WTC11 (cell line): ENCODE measurements around the gene GALNT6. TPM values are rescaled to one million over a fixed set of nuclear protein-coding genes. Genes with fewer than 3 reads are reported as not detected.

Experiments used
- ATAC-seq: fragments of 200-7000 bp; cut with Tn5 transposase; 2 replicates; pipeline ENCODE4 v1.10.0; 2021; ENCODE audit warnings: mild to moderate bottlenecking, moderate library complexity
- CTCF ChIA-PET: fragments of 300-600 bp; sonication (Branson Sonifier 250); formaldehyde crosslinking; loops from one replicate; lab custom pipeline; 2021; ENCODE audit warnings: antibody characterized with exemption; lab: Charles Lee
- POLR2A ChIA-PET: fragments of 350-600 bp; sonication (Branson Sonifier 250); formaldehyde crosslinking; loops from one replicate; lab custom pipeline; 2021; ENCODE audit warnings: antibody characterized with exemption; lab: Charles Lee
- DNase-seq: peaks from one replicate; pipeline ENCODE4 v3.0.0; 2021; ENCODE audit warnings: low spot score
- H3K27ac Mint-ChIP-seq: 2 replicates; pipeline ENCODE4 v1.8.0; 2021; ENCODE audit warnings: mixed read lengths
- H3K27me3 Mint-ChIP-seq: 2 replicates; pipeline ENCODE4 v1.8.0; 2021; ENCODE audit warnings: low read depth, mild to moderate bottlenecking, moderate library complexity, mixed read lengths
- H3K36me3 Mint-ChIP-seq: 2 replicates; pipeline ENCODE4 v1.8.0; 2021; ENCODE audit warnings: mixed read lengths
- H3K4me1 Mint-ChIP-seq: 2 replicates; pipeline ENCODE4 v1.8.0; 2022; ENCODE audit warnings: mixed read lengths
- H3K4me3 Mint-ChIP-seq: 2 replicates; pipeline ENCODE4 v1.8.0; 2021; ENCODE audit warnings: mild to moderate bottlenecking, moderate library complexity, mixed read lengths
- H3K9me3 Mint-ChIP-seq: 2 replicates; pipeline ENCODE4 v1.8.0; 2021; ENCODE audit warnings: mixed read lengths
- CREB1 ChIP-seq: sonication (generic); formaldehyde crosslinking; IDR thresholded peaks from 2 replicates; pipeline ENCODE4 v1.8.0; 2023; ENCODE audit warnings: mild to moderate bottlenecking, missing genetic modification reagents
- ETV6 ChIP-seq: sonication (generic); formaldehyde crosslinking; IDR thresholded peaks from 2 replicates; pipeline ENCODE4 v1.8.1; 2022; ENCODE audit warnings: mild to moderate bottlenecking, missing genetic modification reagents
- FOXK1 ChIP-seq: sonication (generic); formaldehyde crosslinking; IDR thresholded peaks from 2 replicates; pipeline ENCODE4 v1.8.0; 2022; ENCODE audit warnings: mild to moderate bottlenecking, moderate library complexity, missing genetic modification reagents
- FOXP1 ChIP-seq: sonication (generic); formaldehyde crosslinking; IDR thresholded peaks from 2 replicates; pipeline ENCODE4 v1.8.0; 2022; ENCODE audit warnings: missing genetic modification reagents, mild to moderate bottlenecking, moderate library complexity, borderline replicate concordance
- IRF2 ChIP-seq: sonication (generic); formaldehyde crosslinking; IDR thresholded peaks from 2 replicates; pipeline ENCODE4 v1.8.0; 2022; ENCODE audit warnings: low read depth, missing genetic modification reagents, borderline replicate concordance
- JAZF1 ChIP-seq: fragments of 250-450 bp; sonication (Bioruptor Pico); IDR thresholded peaks from 2 replicates; pipeline ENCODE4 v1.9.0; 2021; ENCODE audit warnings: moderate library complexity, mild to moderate bottlenecking, inconsistent platforms
- MXD4 ChIP-seq: fragments of 250-450 bp; sonication (Bioruptor Pico); IDR thresholded peaks from 2 replicates; pipeline ENCODE4 v1.8.0; 2021; ENCODE audit warnings: mild to moderate bottlenecking, moderate library complexity, borderline replicate concordance
- MYBL2 ChIP-seq: sonication (generic); formaldehyde crosslinking; IDR thresholded peaks from 2 replicates; pipeline ENCODE4 v1.8.1; 2023; ENCODE audit warnings: mild to moderate bottlenecking, moderate library complexity, missing genetic modification reagents
- NFE2L1 ChIP-seq: sonication (generic); formaldehyde crosslinking; IDR thresholded peaks from 2 replicates; pipeline ENCODE4 v1.8.1; 2023; ENCODE audit warnings: missing genetic modification reagents
- NFYB ChIP-seq: sonication (generic); formaldehyde crosslinking; conservative IDR thresholded peaks from 2 replicates; pipeline ENCODE4 v1.8.0; 2022; ENCODE audit warnings: low read depth, missing genetic modification reagents
- NR2C2 ChIP-seq: sonication (generic); formaldehyde crosslinking; IDR thresholded peaks from 2 replicates; pipeline ENCODE4 v1.8.0; 2022; ENCODE audit warnings: mild to moderate bottlenecking, missing genetic modification reagents
- NR3C1 ChIP-seq: sonication (generic); formaldehyde crosslinking; conservative IDR thresholded peaks from 2 replicates; pipeline ENCODE4 v1.8.1; 2023; ENCODE audit warnings: low read depth, mild to moderate bottlenecking, missing genetic modification reagents
- OVOL2 ChIP-seq: fragments of 250-450 bp; sonication (Bioruptor Pico); IDR thresholded peaks from 2 replicates; pipeline ENCODE4 v1.9.0; 2021; ENCODE audit warnings: mild to moderate bottlenecking, borderline replicate concordance
- TP53 ChIP-seq: sonication (generic); formaldehyde crosslinking; IDR thresholded peaks from 2 replicates; pipeline ENCODE4 v1.8.1; 2023; ENCODE audit warnings: mild to moderate bottlenecking, missing genetic modification reagents
- ZNF121 ChIP-seq: sonication (generic); formaldehyde crosslinking; IDR thresholded peaks from 2 replicates; pipeline ENCODE4 v1.8.0; 2023; ENCODE audit warnings: missing genetic modification reagents
- ZNF219 ChIP-seq: sonication (generic); formaldehyde crosslinking; IDR thresholded peaks from 2 replicates; pipeline ENCODE4 v1.8.0; 2023; ENCODE audit warnings: missing genetic modification reagents, mild to moderate bottlenecking, borderline replicate concordance
- total RNA-seq: library from RNA; stranded (reverse); gene quantifications from 3 replicates; pipeline ENCODE4 v1.2.3, GENCODE V29; 2021
- TF ChIP-seq, protein P1 (sequence below): sonication (generic); formaldehyde crosslinking; conservative IDR thresholded peaks from 2 replicates; pipeline ENCODE4 v1.8.1; 2023; ENCODE audit warnings: mild to moderate bottlenecking, low read depth, missing genetic modification reagents, moderate library complexity
- TF ChIP-seq, protein P2 (sequence below): fragments of 250-450 bp; sonication (Bioruptor Pico); IDR thresholded peaks from 2 replicates; pipeline ENCODE4 v2.1.2; 2022; ENCODE audit warnings: mild to moderate bottlenecking, moderate library complexity
- TF ChIP-seq, protein P3 (sequence below): sonication (generic); formaldehyde crosslinking; IDR thresholded peaks from 2 replicates; pipeline ENCODE4 v1.8.1; 2022; ENCODE audit warnings: mild to moderate bottlenecking, moderate library complexity, missing genetic modification reagents
- TF ChIP-seq, protein P4 (sequence below): fragments of 250-450 bp; sonication (Bioruptor Pico); IDR thresholded peaks from 2 replicates; pipeline ENCODE4 v1.9.0; 2021; ENCODE audit warnings: mild to moderate bottlenecking
- TF ChIP-seq, protein P5 (sequence below): sonication (generic); formaldehyde crosslinking; IDR thresholded peaks from 2 replicates; pipeline ENCODE4 v1.8.1; 2023; ENCODE audit warnings: mild to moderate bottlenecking, missing genetic modification reagents, borderline replicate concordance
- TF ChIP-seq, protein P6 (sequence below): sonication (generic); formaldehyde crosslinking; IDR thresholded peaks from 2 replicates; pipeline ENCODE4 v1.8.1; 2022; ENCODE audit warnings: low read depth, missing genetic modification reagents, borderline replicate concordance
- TF ChIP-seq, protein P7 (sequence below): sonication (generic); formaldehyde crosslinking; IDR thresholded peaks from 2 replicates; pipeline ENCODE4 v1.8.0; 2023; ENCODE audit warnings: mild to moderate bottlenecking, missing genetic modification reagents

Gene GALNT6
- total RNA-seq, 1 experiment from 2014 or later: 18.3 TPM

DNA sequence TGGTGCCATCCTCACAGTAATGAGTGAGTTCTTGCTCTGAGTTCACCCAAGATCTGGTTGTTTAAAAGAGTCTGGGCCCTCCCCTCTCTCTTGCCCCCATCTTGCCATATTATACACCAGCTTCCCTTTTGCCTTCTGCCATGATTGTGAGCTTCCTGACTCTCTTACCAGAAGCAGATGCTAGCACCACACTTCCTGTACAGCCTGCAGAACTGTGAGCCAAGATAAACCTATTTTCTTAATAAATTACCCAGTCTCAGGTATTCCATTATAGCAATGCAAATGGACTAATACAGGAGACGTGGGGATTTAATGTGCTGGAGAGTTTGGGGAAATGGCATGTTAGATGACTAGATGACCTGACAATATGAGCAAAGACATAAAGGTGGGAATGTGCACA, 46.2 kb upstream of the GALNT6 start:
- H3K4me3 Mint-ChIP-seq: no peak overlapping the region
- H3K27me3 Mint-ChIP-seq: no peaks in the 10 kb centered on the region
- CTCF ChIA-PET: no interaction called here
- POLR2A ChIA-PET: no interaction called here
- no peak for ATAC-seq
- H3K27ac Mint-ChIP-seq: no peak overlapping the region
- TF ChIP-seq JAZF1 (CRISPR knock-in tag): no peak
- TF ChIP-seq NFYB (CRISPR knock-in tag): no peak
- TF ChIP-seq, protein P1, sequence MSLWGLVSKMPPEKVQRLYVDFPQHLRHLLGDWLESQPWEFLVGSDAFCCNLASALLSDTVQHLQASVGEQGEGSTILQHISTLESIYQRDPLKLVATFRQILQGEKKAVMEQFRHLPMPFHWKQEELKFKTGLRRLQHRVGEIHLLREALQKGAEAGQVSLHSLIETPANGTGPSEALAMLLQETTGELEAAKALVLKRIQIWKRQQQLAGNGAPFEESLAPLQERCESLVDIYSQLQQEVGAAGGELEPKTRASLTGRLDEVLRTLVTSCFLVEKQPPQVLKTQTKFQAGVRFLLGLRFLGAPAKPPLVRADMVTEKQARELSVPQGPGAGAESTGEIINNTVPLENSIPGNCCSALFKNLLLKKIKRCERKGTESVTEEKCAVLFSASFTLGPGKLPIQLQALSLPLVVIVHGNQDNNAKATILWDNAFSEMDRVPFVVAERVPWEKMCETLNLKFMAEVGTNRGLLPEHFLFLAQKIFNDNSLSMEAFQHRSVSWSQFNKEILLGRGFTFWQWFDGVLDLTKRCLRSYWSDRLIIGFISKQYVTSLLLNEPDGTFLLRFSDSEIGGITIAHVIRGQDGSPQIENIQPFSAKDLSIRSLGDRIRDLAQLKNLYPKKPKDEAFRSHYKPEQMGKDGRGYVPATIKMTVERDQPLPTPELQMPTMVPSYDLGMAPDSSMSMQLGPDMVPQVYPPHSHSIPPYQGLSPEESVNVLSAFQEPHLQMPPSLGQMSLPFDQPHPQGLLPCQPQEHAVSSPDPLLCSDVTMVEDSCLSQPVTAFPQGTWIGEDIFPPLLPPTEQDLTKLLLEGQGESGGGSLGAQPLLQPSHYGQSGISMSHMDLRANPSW (CRISPR knock-in tag): no peak
- TF ChIP-seq TP53 (CRISPR knock-in tag): no peak
- no peak for TF ChIP-seq CREB1 (CRISPR knock-in tag)
- no peak for TF ChIP-seq NFE2L1 (CRISPR knock-in tag)
- TF ChIP-seq, protein P2, sequence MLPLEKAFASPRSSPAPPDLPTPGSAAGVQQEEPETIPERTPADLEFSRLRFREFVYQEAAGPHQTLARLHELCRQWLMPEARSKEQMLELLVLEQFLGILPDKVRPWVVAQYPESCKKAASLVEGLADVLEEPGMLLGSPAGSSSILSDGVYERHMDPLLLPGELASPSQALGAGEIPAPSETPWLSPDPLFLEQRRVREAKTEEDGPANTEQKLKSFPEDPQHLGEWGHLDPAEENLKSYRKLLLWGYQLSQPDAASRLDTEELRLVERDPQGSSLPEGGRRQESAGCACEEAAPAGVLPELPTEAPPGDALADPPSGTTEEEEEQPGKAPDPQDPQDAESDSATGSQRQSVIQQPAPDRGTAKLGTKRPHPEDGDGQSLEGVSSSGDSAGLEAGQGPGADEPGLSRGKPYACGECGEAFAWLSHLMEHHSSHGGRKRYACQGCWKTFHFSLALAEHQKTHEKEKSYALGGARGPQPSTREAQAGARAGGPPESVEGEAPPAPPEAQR (CRISPR knock-in tag): no peak
- TF ChIP-seq, protein P3, sequence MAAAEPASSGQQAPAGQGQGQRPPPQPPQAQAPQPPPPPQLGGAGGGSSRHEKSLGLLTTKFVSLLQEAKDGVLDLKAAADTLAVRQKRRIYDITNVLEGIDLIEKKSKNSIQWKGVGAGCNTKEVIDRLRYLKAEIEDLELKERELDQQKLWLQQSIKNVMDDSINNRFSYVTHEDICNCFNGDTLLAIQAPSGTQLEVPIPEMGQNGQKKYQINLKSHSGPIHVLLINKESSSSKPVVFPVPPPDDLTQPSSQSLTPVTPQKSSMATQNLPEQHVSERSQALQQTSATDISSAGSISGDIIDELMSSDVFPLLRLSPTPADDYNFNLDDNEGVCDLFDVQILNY (CRISPR knock-in tag): no peak
- no peak for TF ChIP-seq ZNF219 (CRISPR knock-in tag)
- no peak for TF ChIP-seq IRF2 (CRISPR knock-in tag)
- TF ChIP-seq, all 79 proteins: peak for 0
- Mint-ChIP-seq H3K36me3 (no peaks in the 10 kb centered on the region), H3K4me1 (peaks cover 27% of the 10 kb centered on the region), H3K9me3 (no peaks in the 10 kb centered on the region)
- no peak for DNase-seq

DNA sequence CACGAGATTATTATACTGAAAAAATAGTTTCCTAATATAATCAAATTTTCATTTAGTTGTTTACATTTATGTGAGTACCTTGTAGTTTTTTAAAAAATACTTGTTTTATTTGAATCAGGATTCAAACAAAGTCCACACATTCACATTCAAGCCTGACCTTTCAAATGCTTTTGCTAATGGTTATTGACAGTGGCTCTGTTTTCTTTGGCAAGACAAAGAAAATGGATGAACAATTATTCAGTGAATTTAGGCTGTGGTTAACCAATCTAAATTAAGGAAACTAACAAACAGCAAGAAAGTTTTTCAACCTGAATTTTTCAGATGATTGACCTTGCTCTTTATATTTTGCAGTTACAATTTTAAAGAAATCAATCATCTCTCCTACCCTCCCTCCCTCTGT, 43.1 kb upstream of the GALNT6 start:
- Mint-ChIP-seq H3K4me3 (no peak overlapping the region), H3K9me3 (peaks cover 7% of the 10 kb centered on the region), H3K36me3 (peaks cover 3% of the 10 kb centered on the region; the same call in 1 of the 2 replicates), H3K27me3 (no peaks in the 10 kb centered on the region), H3K27ac (no peak overlapping the region), H3K4me1 (peaks cover 23% of the 10 kb centered on the region)
- POLR2A ChIA-PET: no interaction called here
- DNase-seq: no peak
- TF ChIP-seq ZNF121 (CRISPR knock-in tag): no peak
- TF ChIP-seq, protein P4, sequence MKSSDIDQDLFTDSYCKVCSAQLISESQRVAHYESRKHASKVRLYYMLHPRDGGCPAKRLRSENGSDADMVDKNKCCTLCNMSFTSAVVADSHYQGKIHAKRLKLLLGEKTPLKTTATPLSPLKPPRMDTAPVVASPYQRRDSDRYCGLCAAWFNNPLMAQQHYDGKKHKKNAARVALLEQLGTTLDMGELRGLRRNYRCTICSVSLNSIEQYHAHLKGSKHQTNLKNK: no peak
- TF ChIP-seq FOXP1: no peak
- no peak for TF ChIP-seq NFE2L1 (CRISPR knock-in tag)
- no peak for TF ChIP-seq OVOL2 (CRISPR knock-in tag)
- no peak for TF ChIP-seq NR2C2 (CRISPR knock-in tag)
- TF ChIP-seq, protein P5, sequence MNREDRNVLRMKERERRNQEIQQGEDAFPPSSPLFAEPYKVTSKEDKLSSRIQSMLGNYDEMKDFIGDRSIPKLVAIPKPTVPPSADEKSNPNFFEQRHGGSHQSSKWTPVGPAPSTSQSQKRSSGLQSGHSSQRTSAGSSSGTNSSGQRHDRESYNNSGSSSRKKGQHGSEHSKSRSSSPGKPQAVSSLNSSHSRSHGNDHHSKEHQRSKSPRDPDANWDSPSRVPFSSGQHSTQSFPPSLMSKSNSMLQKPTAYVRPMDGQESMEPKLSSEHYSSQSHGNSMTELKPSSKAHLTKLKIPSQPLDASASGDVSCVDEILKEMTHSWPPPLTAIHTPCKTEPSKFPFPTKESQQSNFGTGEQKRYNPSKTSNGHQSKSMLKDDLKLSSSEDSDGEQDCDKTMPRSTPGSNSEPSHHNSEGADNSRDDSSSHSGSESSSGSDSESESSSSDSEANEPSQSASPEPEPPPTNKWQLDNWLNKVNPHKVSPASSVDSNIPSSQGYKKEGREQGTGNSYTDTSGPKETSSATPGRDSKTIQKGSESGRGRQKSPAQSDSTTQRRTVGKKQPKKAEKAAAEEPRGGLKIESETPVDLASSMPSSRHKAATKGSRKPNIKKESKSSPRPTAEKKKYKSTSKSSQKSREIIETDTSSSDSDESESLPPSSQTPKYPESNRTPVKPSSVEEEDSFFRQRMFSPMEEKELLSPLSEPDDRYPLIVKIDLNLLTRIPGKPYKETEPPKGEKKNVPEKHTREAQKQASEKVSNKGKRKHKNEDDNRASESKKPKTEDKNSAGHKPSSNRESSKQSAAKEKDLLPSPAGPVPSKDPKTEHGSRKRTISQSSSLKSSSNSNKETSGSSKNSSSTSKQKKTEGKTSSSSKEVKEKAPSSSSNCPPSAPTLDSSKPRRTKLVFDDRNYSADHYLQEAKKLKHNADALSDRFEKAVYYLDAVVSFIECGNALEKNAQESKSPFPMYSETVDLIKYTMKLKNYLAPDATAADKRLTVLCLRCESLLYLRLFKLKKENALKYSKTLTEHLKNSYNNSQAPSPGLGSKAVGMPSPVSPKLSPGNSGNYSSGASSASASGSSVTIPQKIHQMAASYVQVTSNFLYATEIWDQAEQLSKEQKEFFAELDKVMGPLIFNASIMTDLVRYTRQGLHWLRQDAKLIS (CRISPR knock-in tag): no peak
- TF ChIP-seq MYBL2 (CRISPR knock-in tag): no peak
- no peak for TF ChIP-seq NR3C1 (CRISPR knock-in tag)
- TF ChIP-seq FOXK1: no peak
- TF ChIP-seq, protein P6, sequence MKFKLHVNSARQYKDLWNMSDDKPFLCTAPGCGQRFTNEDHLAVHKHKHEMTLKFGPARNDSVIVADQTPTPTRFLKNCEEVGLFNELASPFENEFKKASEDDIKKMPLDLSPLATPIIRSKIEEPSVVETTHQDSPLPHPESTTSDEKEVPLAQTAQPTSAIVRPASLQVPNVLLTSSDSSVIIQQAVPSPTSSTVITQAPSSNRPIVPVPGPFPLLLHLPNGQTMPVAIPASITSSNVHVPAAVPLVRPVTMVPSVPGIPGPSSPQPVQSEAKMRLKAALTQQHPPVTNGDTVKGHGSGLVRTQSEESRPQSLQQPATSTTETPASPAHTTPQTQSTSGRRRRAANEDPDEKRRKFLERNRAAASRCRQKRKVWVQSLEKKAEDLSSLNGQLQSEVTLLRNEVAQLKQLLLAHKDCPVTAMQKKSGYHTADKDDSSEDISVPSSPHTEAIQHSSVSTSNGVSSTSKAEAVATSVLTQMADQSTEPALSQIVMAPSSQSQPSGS (CRISPR knock-in tag): no peak
- TF ChIP-seq ETV6 (CRISPR knock-in tag): no peak
- TF ChIP-seq, protein P7, sequence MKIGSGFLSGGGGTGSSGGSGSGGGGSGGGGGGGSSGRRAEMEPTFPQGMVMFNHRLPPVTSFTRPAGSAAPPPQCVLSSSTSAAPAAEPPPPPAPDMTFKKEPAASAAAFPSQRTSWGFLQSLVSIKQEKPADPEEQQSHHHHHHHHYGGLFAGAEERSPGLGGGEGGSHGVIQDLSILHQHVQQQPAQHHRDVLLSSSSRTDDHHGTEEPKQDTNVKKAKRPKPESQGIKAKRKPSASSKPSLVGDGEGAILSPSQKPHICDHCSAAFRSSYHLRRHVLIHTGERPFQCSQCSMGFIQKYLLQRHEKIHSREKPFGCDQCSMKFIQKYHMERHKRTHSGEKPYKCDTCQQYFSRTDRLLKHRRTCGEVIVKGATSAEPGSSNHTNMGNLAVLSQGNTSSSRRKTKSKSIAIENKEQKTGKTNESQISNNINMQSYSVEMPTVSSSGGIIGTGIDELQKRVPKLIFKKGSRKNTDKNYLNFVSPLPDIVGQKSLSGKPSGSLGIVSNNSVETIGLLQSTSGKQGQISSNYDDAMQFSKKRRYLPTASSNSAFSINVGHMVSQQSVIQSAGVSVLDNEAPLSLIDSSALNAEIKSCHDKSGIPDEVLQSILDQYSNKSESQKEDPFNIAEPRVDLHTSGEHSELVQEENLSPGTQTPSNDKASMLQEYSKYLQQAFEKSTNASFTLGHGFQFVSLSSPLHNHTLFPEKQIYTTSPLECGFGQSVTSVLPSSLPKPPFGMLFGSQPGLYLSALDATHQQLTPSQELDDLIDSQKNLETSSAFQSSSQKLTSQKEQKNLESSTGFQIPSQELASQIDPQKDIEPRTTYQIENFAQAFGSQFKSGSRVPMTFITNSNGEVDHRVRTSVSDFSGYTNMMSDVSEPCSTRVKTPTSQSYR (CRISPR knock-in tag): no peak
- TF ChIP-seq MXD4: no peak
- CTCF ChIA-PET: no interaction called here
- ATAC-seq: no peak
